NT2/D1 (cell line): ENCODE measurements around the gene MTX3.

ENCODE experiments used
- SUZ12 ChIP-seq: IDR thresholded peaks from 2 replicates; pipeline ENCODE4 v1.6.1; 2011; ENCODE audit not compliant: insufficient read length, insufficient read depth; ENCODE audit errors: extremely low read depth
- ZNF274 ChIP-seq: IDR thresholded peaks from 2 replicates; pipeline ENCODE4 v1.6.1; 2011; ENCODE audit warnings: mild to moderate bottlenecking, low read depth, low read length

DNA sequence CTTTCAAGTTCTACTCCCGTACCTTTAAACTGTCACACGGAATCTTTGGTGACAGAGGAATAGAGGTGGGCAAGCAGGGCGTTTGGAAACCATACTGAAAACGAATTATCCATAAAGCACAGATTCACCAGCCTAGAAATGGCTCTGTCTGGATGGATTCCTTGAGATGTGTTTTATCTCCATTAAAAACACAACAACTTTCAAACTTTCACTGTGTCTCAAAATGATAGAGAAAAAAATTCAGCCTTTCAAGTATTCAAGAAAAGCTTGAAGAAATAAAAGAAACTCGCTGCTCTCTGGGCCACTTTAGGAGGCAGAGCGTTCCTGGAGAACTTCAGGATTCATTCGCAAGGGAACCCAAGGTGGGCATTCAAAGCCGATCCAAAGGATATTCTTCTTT, 43.5 kb upstream of the MTX3 start:
- TF ChIP-seq ZNF274: no peak
- no peak for TF ChIP-seq SUZ12
